Activated T-helper 2 cell treated with anti-CD3 and anti-CD28 coated beads, Interferon-gamma antibody, Interleukin-2, Interleukin-4, amounts not matched to agents 10 μg/mL and 5 μg/mL and 100 μg/mL, durations not matched to agents 14 hours and 24 hours and 36 hours (primary cell): ENCODE data around the gene BEAN1. TPM values are rescaled to one million over a fixed set of nuclear protein-coding genes. Genes with fewer than 3 reads are reported as not detected.

ENCODE experiments used
- DNase-seq: peaks from one replicate; pipeline ENCODE4 v3.0.0; 2021; ENCODE audit warnings: low spot score
- H3K27ac Mint-ChIP-seq: one replicate; pipeline ENCODE4 v1.8.0; 2021; ENCODE audit warnings: mixed read lengths
- H3K27me3 Mint-ChIP-seq: one replicate; pipeline ENCODE4 v1.8.0; 2021; ENCODE audit warnings: low read depth, mixed read lengths
- H3K36me3 Mint-ChIP-seq: one replicate; pipeline ENCODE4 v1.8.0; 2021; ENCODE audit warnings: low read depth, mixed read lengths
- H3K4me1 Mint-ChIP-seq: one replicate; pipeline ENCODE4 v1.8.0; 2021; ENCODE audit warnings: low read depth, mixed read lengths
- H3K4me3 Mint-ChIP-seq: one replicate; pipeline ENCODE4 v1.8.0; 2021; ENCODE audit warnings: low read depth, mild to moderate bottlenecking, moderate library complexity, mixed read lengths
- H3K9me3 Mint-ChIP-seq: one replicate; pipeline ENCODE4 v1.8.0; 2021; ENCODE audit warnings: mixed read lengths
- intact Hi-C: fragments of 100-400 bp; cut with micrococcal nuclease; formaldehyde crosslinking; loops from one replicate; pipeline ENCODE4 v1.15.1; 2023
- total RNA-seq: library from RNA; stranded (reverse); gene quantifications from 2 replicates; pipeline ENCODE4 v1.2.3, GENCODE V29; 2022

BEAN1 gene
- total RNA-seq, 1 donor from 2014 or later = not detected

DNA sequence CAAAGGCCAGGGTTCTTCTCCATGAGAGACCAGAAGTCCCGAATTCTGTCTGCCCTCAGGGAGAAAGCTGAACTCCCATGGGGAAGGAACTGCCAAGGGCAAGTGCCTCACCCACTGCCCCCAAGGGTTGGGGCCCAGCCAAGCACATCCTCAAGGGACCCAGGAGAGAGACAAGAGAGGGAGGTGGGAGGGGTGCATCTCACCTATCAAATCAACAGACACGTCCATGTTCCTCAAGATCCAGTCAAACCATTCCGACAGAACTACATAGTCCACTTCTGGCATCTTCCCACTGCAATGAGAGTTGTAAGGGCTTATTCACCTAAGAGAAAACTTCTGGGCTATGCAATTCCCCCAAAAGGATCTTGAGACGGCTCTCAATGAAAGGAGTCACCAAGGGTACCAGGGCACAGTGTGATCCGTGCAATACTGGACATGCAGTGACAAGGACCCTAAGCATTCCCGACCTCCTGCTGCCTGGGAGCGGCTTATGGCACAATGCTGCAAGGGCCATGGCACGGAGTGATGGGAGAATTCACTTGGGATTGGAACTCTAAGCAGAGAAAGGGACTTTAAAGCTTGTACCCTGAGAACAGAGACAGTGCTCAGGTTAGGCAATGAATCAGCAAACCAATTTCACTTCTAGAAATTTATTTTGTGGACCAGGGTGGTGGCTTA is 90.6 kb downstream of the BEAN1 start:
- H3K4me1 Mint-ChIP-seq = peaks cover 66% of the 10 kb centered on the region
- DNase-seq = no peak
- peak overlapping the region; percentile 82 for H3K4me3 Mint-ChIP-seq
- H3K27ac Mint-ChIP-seq = peak overlapping the region; percentile 99
- H3K9me3 Mint-ChIP-seq = no peaks in the 10 kb centered on the region
- H3K36me3 Mint-ChIP-seq = peaks cover 13% of the 10 kb centered on the region
- no peaks in the 10 kb centered on the region for H3K27me3 Mint-ChIP-seq
- intact Hi-C loops = loop anchor here (1.0 to 2.0 kb wide), 3 partner anchors 35 to 71 kb away; partner anchors contain the start of gene CKLF

GRCh38 chr16:66519482-66520373 is 92.6 kb downstream of the BEAN1 start:
- Mint-ChIP-seq H3K27ac (peak overlapping the region; percentile 76), H3K4me1 (peaks cover 79% of the 10 kb centered on the region), H3K27me3 (no peaks in the 10 kb centered on the region), H3K36me3 (peaks cover 11% of the 10 kb centered on the region), H3K4me3 (no peak overlapping the region), H3K9me3 (no peaks in the 10 kb centered on the region)
- intact Hi-C loops = loop anchor here (10.0 kb wide), 1 partner anchor 355 kb away; no protein-coding TSS in a partner anchor
- DNase-seq = no peak

DNA sequence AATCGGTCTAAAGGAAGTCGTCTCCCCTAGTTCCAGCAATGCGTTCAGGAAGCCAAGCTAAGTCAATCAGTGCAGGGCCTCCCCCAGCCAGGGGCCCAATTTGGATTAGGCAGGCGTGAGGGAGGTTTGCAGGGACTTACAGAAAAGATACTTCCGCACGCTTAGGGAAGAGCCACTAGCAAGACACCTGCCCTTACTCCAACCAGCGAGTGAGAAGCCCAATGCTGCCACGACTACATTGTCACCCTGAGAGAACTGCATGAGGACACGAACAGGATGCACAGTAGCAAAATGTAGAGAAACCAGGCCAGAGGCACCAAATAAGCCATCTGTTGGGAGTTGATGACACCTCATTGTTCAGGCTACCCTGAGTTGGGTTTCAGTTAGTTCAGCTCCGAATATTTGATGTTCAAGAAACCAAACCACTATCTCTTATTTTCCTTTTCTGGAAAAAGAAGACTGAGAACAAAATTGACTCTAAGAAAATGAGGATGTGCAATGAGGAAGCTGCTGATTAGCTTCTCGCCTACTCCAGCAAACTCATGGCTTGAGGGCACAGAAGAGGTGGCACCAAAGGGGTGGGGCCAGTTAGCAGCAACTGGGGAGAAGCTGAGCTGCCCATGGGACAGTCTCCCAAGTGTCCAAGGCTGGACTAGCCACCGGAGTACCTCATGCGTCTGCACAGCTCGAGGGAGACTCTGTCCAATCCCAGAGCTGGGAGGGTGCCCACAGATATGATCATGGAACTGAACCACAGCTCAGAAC is 93.5 kb downstream of the BEAN1 start:
- Mint-ChIP-seq H3K27ac (peak overlapping the region; percentile 76), H3K9me3 (no peaks in the 10 kb centered on the region), H3K27me3 (no peaks in the 10 kb centered on the region), H3K4me3 (peak overlapping the region; percentile 5), H3K36me3 (peaks cover 11% of the 10 kb centered on the region), H3K4me1 (peaks cover 83% of the 10 kb centered on the region)
- intact Hi-C loops = loop anchor here (10.0 kb wide), 1 partner anchor 354 kb away; no protein-coding TSS in a partner anchor
- no peak for DNase-seq

- Mint-ChIP-seq H3K4me3 (peak overlapping the region; percentile 42), H3K36me3 (peaks cover 8% of the 10 kb centered on the region), H3K9me3 (no peaks in the 10 kb centered on the region), H3K4me1 (peaks cover 82% of the 10 kb centered on the region), H3K27me3 (no peaks in the 10 kb centered on the region), H3K27ac (peak overlapping the region; percentile 85)
- no peak for DNase-seq
- intact Hi-C loops = loop anchor here (10.0 kb wide), 1 partner anchor 354 kb away; no protein-coding TSS in a partner anchor
Measured at GRCh38 chr16:66521252-66521713, 94.2 kb downstream of the BEAN1 start.

- Mint-ChIP-seq H3K27me3 (no peaks in the 10 kb centered on the region), H3K27ac (peak overlapping the region; percentile 85), H3K4me1 (peaks cover 74% of the 10 kb centered on the region), H3K36me3 (peaks cover 6% of the 10 kb centered on the region), H3K9me3 (no peaks in the 10 kb centered on the region), H3K4me3 (peak overlapping the region; percentile 49)
- intact Hi-C loops = loop anchor here (1.0 to 10.0 kb wide), 3 partner anchors 30 to 353 kb away; partner anchors contain the start of gene CKLF
- peak; percentile 83 for DNase-seq
Measured at GRCh38 chr16:66521951-66522771, 95.1 kb downstream of the BEAN1 start.

DNA sequence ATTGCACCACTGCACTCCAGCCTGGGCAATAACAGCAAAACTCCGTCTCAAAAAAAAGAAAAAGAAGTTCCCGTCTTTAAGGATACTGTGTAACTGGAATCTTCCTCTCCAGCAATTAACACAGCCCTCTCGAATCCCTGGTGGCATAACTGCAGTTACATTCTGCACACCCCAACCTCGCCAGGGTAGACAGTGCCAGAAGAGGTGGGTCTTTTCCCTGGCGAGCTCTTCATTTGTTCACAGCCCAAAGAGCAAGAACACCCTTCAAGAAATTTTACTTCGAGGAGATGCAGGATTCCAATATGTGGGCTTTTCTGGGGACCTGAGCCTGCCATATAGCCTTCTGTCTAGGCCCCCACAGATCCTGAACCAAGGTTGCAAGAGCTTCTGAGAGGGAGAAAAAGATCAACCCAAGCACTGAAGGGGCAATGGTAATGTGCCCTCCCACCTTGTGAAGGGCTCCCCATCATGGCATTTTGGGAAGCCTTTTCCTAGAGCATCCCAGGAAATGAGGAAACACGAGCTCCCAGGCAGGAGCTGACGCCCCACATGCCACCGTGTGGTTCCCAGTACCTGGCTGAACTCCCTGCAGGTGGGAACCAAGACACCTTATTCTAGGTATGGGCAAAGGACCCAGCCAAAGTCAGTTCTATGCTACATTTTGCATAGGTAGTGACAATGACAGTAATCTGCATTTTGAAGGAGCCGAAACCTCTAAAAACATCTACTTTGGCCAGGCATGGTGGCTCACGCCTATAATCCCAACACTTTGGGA is 95.9 kb downstream of the BEAN1 start:
- Mint-ChIP-seq H3K27me3 (no peaks in the 10 kb centered on the region), H3K9me3 (no peaks in the 10 kb centered on the region), H3K36me3 (peaks cover 9% of the 10 kb centered on the region), H3K4me1 (peaks cover 69% of the 10 kb centered on the region), H3K4me3 (no peak overlapping the region), H3K27ac (peak overlapping the region; percentile 42)
- DNase-seq = no peak
- intact Hi-C loops = loop anchor here (1.0 to 10.0 kb wide), 3 partner anchors 29 to 352 kb away; partner anchors contain the start of gene CKLF

DNA sequence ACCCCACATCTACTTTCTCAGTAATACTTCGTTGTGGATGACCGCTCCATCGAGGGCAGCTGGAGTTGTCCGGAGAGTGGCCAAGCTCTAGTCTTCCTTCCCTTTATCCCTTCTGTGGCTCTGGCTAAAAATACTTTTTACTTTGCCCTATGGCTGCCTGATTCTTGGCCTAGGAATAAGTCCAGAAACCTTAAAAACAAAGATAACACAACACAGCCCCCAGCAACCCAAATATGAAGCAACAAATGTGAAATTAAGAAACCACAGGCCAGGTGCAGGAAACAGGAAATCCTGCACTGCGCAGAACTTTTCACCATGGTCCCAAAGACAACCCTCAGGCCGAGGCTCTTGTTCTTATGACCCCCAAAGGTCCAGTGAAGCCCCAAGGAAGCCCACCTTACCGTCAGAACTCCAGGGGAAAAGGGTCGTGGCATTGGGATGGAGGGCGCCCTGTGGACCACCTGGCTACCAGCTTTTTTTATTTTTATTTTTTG is 96.8 kb downstream of the BEAN1 start:
- Mint-ChIP-seq H3K4me1 (peaks cover 66% of the 10 kb centered on the region), H3K27ac (peak overlapping the region; percentile 84), H3K4me3 (peak overlapping the region; percentile 45), H3K27me3 (no peaks in the 10 kb centered on the region), H3K9me3 (no peaks in the 10 kb centered on the region), H3K36me3 (peaks cover 9% of the 10 kb centered on the region)
- peak; percentile 48 for DNase-seq
- intact Hi-C loops = loop anchor here (10.0 kb wide), 1 partner anchor 351 kb away; no protein-coding TSS in a partner anchor

DNA sequence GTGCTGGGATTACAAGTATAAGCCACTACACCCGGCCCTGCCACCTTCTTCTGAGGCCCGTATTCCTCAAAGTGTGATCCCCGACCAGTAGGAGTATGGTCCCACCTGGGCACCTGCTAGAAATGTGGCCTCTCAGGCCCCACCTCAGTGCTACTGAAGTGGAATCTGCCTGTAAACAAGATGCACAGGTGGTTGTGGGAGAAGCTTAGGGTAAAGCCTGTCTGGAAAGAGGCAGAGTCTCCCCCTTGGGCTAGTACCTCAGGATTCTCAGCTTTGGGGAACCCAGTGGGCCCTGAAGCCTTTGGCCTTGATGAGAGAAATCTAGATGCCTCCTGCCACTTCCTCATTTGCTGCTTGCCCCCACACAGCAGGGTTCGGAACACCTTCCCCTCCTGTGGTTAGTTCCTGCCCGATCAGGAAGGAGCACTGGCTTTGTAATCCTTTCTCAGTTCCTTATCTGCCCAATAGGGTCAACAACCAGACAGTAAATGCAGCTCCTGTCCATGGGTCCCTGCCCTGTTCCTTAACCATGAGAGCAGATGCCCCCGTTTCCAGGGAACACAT is 97.6 kb downstream of the BEAN1 start:
- H3K27ac Mint-ChIP-seq = peak overlapping the region; percentile 69
- intact Hi-C loops = loop anchor here (10.0 kb wide), 1 partner anchor 350 kb away; no protein-coding TSS in a partner anchor
- peaks cover 63% of the 10 kb centered on the region for H3K4me1 Mint-ChIP-seq
- no peaks in the 10 kb centered on the region for H3K27me3 Mint-ChIP-seq
- peaks cover 14% of the 10 kb centered on the region for H3K36me3 Mint-ChIP-seq
- DNase-seq = no peak
- no peaks in the 10 kb centered on the region for H3K9me3 Mint-ChIP-seq
- peak overlapping the region; percentile 33 for H3K4me3 Mint-ChIP-seq

GRCh38 chr16:66525396-66526180 is 98.5 kb downstream of the BEAN1 start:
- no peaks in the 10 kb centered on the region for H3K27me3 Mint-ChIP-seq
- H3K36me3 Mint-ChIP-seq = peaks cover 17% of the 10 kb centered on the region
- peaks cover 58% of the 10 kb centered on the region for H3K4me1 Mint-ChIP-seq
- no peaks in the 10 kb centered on the region for H3K9me3 Mint-ChIP-seq
- H3K27ac Mint-ChIP-seq = peak overlapping the region; percentile 31
- DNase-seq = no peak
- H3K4me3 Mint-ChIP-seq = peak overlapping the region; percentile 33
- intact Hi-C loops = loop anchor here (10.0 kb wide), 1 partner anchor 349 kb away; no protein-coding TSS in a partner anchor

- peaks cover 17% of the 10 kb centered on the region for H3K36me3 Mint-ChIP-seq
- H3K27me3 Mint-ChIP-seq = no peaks in the 10 kb centered on the region
- H3K27ac Mint-ChIP-seq = no peak overlapping the region
- intact Hi-C loops = loop anchor here (10.0 kb wide), 1 partner anchor 347 kb away; no protein-coding TSS in a partner anchor
- H3K9me3 Mint-ChIP-seq = no peaks in the 10 kb centered on the region
- no peak for DNase-seq
- no peak overlapping the region for H3K4me3 Mint-ChIP-seq
- H3K4me1 Mint-ChIP-seq = peaks cover 34% of the 10 kb centered on the region
Measured at GRCh38 chr16:66528294-66528693, 101.2 kb downstream of the BEAN1 start.
